Smooth muscle cell (in vitro differentiated cells): ENCODE measurements around the gene ANO4. TPM values are rescaled to one million over a fixed set of nuclear protein-coding genes. Genes with fewer than 3 reads are reported as not detected.

ENCODE experiments used
- DNase-seq: peaks from one replicate; lab custom pipeline; 2025; ENCODE audit not compliant: unreplicated experiment; lab: John Stamatoyannopoulos, UW
- H2AFZ ChIP-seq: fragments of 200-600 bp; sonication (generic); 2 replicates; pipeline ENCODE4 v1.6.0; 2016; ENCODE audit warnings: antibody characterized with exemption, low read depth, mild to moderate bottlenecking
- H3F3A ChIP-seq: fragments of 200-600 bp; sonication (generic); 2 replicates; pipeline ENCODE4 v1.6.0; 2017; ENCODE audit warnings: antibody characterized with exemption, low read depth
- H3K27ac ChIP-seq: fragments of 200-600 bp; sonication (generic); 2 replicates; pipeline ENCODE4 v1.5.1; 2016; ENCODE audit warnings: low read depth, mild to moderate bottlenecking
- H3K27me3 ChIP-seq: fragments of 200-600 bp; sonication (generic); 2 replicates; pipeline ENCODE4 v1.6.1; 2016; ENCODE audit warnings: low read depth, mild to moderate bottlenecking
- H3K36me3 ChIP-seq: fragments of 200-600 bp; sonication (generic); 2 replicates; pipeline ENCODE4 v1.5.1; 2016; ENCODE audit warnings: low read depth
- H3K4me1 ChIP-seq: fragments of 200-600 bp; sonication (generic); 2 replicates; pipeline ENCODE4 v1.5.1; 2016; ENCODE audit warnings: low read depth
- H3K4me2 ChIP-seq: fragments of 200-600 bp; sonication (generic); 2 replicates; pipeline ENCODE4 v1.6.0; 2016; ENCODE audit warnings: mild to moderate bottlenecking
- H3K4me3 ChIP-seq: fragments of 200-600 bp; sonication (generic); 2 replicates; pipeline ENCODE4 v1.5.1; 2016; ENCODE audit warnings: mild to moderate bottlenecking
- H3K79me2 ChIP-seq: fragments of 200-600 bp; sonication (generic); 2 replicates; pipeline ENCODE4 v1.6.0; 2016; ENCODE audit warnings: low read depth, mild to moderate bottlenecking
- H3K9ac ChIP-seq: fragments of 200-600 bp; sonication (generic); 2 replicates; pipeline ENCODE4 v1.6.0; 2016; ENCODE audit warnings: low read depth
- H3K9me3 ChIP-seq: fragments of 200-600 bp; sonication (generic); replicated peaks from 2 replicates; pipeline ENCODE4 v1.5.1; 2016; ENCODE audit warnings: low read depth
- H4K20me1 ChIP-seq: fragments of 200-600 bp; sonication (generic); 2 replicates; pipeline ENCODE4 v1.6.0; 2016; ENCODE audit warnings: low read depth
- WGBS: methylation state at CpG from one replicate; pipeline ENCODE4 v1.1.7; 2016; ENCODE audit warnings: low lambda C conversion rate; 5-methylcytosine and 5-hydroxymethylcytosine counted together
- polyA plus RNA-seq: library from polyadenylated mRNA; unstranded; fragments of >200 nt; fragmentation: Nextera tagmentation; extraction: Ambion mirVana; gene quantifications from 2 replicates; pipeline ENCODE4 v1.2.1, GENCODE V29; 2016
- total RNA-seq: library from RNA; depleted of rRNA; stranded (reverse); fragments of >200 nt; gene quantifications from 2 replicates; pipeline ENCODE4 v1.2.3, GENCODE V29; 2014
- TF ChIP-seq, protein P1 (sequence below): fragments of 200-600 bp; sonication (generic); IDR thresholded peaks from 2 replicates; pipeline ENCODE4 v1.5.1; 2017; ENCODE audit warnings: borderline replicate concordance, mild to moderate bottlenecking, antibody characterized with exemption; ENCODE audit not compliant: insufficient read depth, poor library complexity, severe bottlenecking

The ANO4 gene
- total and polyA plus RNA-seq, 2 experiments from 2014 or later: 27.3 to 51.7 TPM

DNA sequence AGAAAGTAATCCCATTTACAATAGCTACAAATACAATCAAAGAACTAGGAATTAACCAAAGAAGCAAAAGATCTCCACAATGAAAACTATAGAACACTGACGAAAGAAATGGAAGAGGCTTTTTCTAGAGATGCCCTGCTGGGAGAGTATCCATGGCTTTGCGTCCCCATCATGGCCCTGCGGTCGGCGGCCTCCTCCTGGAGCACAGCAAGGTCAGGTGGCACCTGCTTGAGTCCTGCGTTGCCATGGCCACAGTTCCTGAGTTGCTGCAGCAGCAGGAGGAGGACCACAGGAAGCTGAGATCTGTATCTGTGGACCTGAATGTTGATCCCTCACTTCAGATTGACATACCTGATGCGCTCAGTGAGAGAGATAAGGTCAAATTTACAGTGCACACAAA is 271.9 kb downstream of the ANO4 start:
- H3K4me1 ChIP-seq: no peaks in the 10 kb centered on the region
- no peaks in the 10 kb centered on the region for H4K20me1 ChIP-seq
- H3K79me2 ChIP-seq: no peaks in the 10 kb centered on the region
- H3K27me3 ChIP-seq: no peaks in the 10 kb centered on the region
- peaks cover 4% of the 10 kb centered on the region for H3K36me3 ChIP-seq
- H3F3A ChIP-seq: no peaks in the 10 kb centered on the region
- H2AFZ ChIP-seq: no peak overlapping the region
- DNase-seq: no peak
- no peak overlapping the region for H3K9ac ChIP-seq
- 99% methylated on average over 7 of the region's 7 CpGs for WGBS
- TF ChIP-seq, protein P1, sequence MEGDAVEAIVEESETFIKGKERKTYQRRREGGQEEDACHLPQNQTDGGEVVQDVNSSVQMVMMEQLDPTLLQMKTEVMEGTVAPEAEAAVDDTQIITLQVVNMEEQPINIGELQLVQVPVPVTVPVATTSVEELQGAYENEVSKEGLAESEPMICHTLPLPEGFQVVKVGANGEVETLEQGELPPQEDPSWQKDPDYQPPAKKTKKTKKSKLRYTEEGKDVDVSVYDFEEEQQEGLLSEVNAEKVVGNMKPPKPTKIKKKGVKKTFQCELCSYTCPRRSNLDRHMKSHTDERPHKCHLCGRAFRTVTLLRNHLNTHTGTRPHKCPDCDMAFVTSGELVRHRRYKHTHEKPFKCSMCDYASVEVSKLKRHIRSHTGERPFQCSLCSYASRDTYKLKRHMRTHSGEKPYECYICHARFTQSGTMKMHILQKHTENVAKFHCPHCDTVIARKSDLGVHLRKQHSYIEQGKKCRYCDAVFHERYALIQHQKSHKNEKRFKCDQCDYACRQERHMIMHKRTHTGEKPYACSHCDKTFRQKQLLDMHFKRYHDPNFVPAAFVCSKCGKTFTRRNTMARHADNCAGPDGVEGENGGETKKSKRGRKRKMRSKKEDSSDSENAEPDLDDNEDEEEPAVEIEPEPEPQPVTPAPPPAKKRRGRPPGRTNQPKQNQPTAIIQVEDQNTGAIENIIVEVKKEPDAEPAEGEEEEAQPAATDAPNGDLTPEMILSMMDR: no peak
- no peaks in the 10 kb centered on the region for H3K9me3 ChIP-seq
- H3K4me2 ChIP-seq: no peak overlapping the region
- H3K4me3 ChIP-seq: no peak overlapping the region
- no peak overlapping the region for H3K27ac ChIP-seq

DNA sequence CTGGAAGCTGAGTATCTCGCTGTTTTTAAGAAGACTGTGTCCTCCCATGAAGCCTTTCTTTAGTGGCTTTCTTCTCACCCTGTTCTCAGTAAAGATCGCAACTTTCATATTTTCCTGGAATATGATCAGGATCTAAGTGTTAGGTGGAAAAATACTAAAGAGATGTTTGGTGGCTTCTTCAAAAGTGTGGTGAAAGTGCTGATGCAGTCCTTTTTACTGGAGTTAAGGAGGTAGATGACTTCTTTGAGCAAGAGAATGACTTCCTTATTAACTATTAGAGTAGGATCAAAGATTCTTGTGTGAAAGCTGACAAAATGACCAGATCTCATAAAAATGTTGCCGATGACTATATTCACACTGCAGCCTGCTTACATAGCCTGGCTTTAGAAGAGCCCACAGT is 273.8 kb downstream of the ANO4 start:
- TF ChIP-seq, protein P1: no peak
- Histone ChIP-seq H3K27ac (no peak overlapping the region), H3K4me2 (no peak overlapping the region), H3F3A (no peaks in the 10 kb centered on the region), H3K36me3 (peaks cover 4% of the 10 kb centered on the region), H3K4me1 (no peaks in the 10 kb centered on the region), H3K27me3 (no peaks in the 10 kb centered on the region), H2AFZ (no peak overlapping the region), H3K4me3 (no peak overlapping the region), H3K79me2 (no peaks in the 10 kb centered on the region), H4K20me1 (no peaks in the 10 kb centered on the region), H3K9ac (no peak overlapping the region), H3K9me3 (no peaks in the 10 kb centered on the region)
- DNase-seq: no peak
- WGBS: 100% methylated on average over 3 of the region's 3 CpGs

DNA sequence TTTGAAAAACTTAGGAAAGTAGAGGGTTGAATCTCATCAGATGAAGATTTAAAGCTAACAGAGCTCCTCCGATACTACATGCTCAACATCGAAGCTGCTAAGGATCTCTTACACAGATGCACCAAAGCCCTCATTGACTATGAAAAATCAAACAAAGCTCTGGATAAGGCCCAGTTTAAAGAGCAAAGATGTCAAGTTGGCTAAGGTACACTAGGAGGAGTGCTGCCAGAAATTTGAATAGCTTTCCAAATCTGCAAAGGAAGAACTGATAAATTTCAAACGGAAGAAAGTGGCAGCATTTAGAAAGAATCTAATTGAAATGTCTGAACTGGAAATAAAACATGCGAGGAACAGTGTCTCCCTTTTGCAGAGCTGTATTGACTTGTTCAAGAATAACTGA is 274.3 kb downstream of the ANO4 start:
- no peak overlapping the region for H3K27ac ChIP-seq
- no peaks in the 10 kb centered on the region for H3K4me1 ChIP-seq
- no peak for DNase-seq
- H3F3A ChIP-seq: no peaks in the 10 kb centered on the region
- H3K27me3 ChIP-seq: no peaks in the 10 kb centered on the region
- peaks cover 4% of the 10 kb centered on the region for H3K36me3 ChIP-seq
- H3K79me2 ChIP-seq: no peaks in the 10 kb centered on the region
- no peak overlapping the region for H3K4me2 ChIP-seq
- H3K4me3 ChIP-seq: no peak overlapping the region
- H3K9me3 ChIP-seq: no peaks in the 10 kb centered on the region
- WGBS: 93% methylated on average over 4 of the region's 4 CpGs
- H3K9ac ChIP-seq: no peak overlapping the region
- H4K20me1 ChIP-seq: no peaks in the 10 kb centered on the region
- no peak overlapping the region for H2AFZ ChIP-seq
- TF ChIP-seq, protein P1: no peak

DNA sequence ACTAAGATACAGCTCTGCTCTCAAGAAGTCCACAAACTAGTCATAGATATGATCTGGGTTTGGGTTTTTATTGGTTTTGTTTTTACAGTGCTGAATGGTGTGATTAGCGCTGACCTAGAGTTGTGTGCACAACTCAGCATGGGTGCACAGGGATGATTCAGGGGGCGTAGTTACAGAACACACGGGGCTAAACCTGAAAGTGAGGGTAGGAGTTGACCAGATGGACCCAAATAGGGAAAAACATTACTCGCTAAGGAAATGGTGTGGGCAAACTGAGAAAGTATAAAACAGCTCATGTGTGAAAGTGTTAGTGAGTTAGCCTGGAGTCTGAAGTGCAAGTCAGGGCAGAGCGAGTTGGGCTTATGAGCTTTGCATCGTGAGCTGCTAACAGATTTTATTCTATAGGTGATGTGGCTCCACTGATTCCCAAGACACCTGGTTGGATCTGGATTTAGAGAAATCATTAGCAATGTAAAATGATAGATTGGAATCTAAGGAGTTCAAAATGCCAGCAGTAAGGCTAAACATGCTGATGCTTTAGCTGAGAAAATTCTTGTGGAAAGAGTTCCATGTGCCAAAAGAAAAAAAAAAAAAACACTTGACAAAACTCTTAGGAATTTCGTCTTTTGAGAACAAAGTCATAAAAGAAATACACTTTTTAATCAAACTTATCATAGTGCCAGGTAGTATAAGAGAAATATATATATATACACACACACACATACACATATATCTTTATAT is 280.5 kb downstream of the ANO4 start:
- Histone ChIP-seq H2AFZ (no peak overlapping the region), H3K9me3 (no peaks in the 10 kb centered on the region), H3F3A (no peaks in the 10 kb centered on the region), H3K9ac (no peak overlapping the region), H3K27me3 (no peaks in the 10 kb centered on the region), H3K79me2 (no peaks in the 10 kb centered on the region), H4K20me1 (no peaks in the 10 kb centered on the region), H3K27ac (no peak overlapping the region), H3K4me2 (no peak overlapping the region), H3K36me3 (no peaks in the 10 kb centered on the region), H3K4me3 (no peak overlapping the region), H3K4me1 (no peaks in the 10 kb centered on the region)
- DNase-seq: no peak
- WGBS: 84% methylated on average over 7 of the region's 7 CpGs
- TF ChIP-seq, protein P1: no peak
